H9 (cell line): ENCODE results near the gene SSH3. TPM values are rescaled to one million over a fixed set of nuclear protein-coding genes. Genes with fewer than 3 reads are reported as not detected.

ENCODE experiments used
- DNase-seq: peaks from one replicate; pipeline ENCODE4 v3.0.0-alpha.2; 2017
- H2AFZ ChIP-seq: one replicate; pipeline ENCODE4 v1.6.1; 2013; ENCODE audit warnings: mild to moderate bottlenecking, low read length, control low read depth, moderate library complexity
- H2AK5ac ChIP-seq: 2 replicates; pipeline ENCODE4 v1.6.1; 2013; ENCODE audit warnings: low read length, control low read depth, mixed read lengths; ENCODE audit not compliant: insufficient read length
- H2BK120ac ChIP-seq: one replicate; pipeline ENCODE4 v1.6.1; 2013; ENCODE audit warnings: low read depth, mild to moderate bottlenecking, low read length, control low read depth, inconsistent platforms; ENCODE audit not compliant: poor library complexity, severe bottlenecking
- H2BK12ac ChIP-seq: 2 replicates; pipeline ENCODE4 v1.6.1; 2013; ENCODE audit warnings: low read length, control low read depth, mixed read lengths, low read depth; ENCODE audit not compliant: insufficient read length
- H2BK15ac ChIP-seq: 2 replicates; pipeline ENCODE4 v1.6.1; 2013; ENCODE audit warnings: low read depth, low read length, control low read depth
- H2BK20ac ChIP-seq: one replicate; pipeline ENCODE4 v1.6.1; 2013; ENCODE audit warnings: low read depth, mild to moderate bottlenecking, low read length, control low read depth, inconsistent platforms; ENCODE audit not compliant: poor library complexity, severe bottlenecking
- H2BK5ac ChIP-seq: 2 replicates; pipeline ENCODE4 v1.6.1; 2013; ENCODE audit warnings: low read length, control low read depth, mixed read lengths; ENCODE audit not compliant: insufficient read length
- H3K14ac ChIP-seq: 2 replicates; pipeline ENCODE4 v1.6.1; 2013; ENCODE audit warnings: low read length, control low read depth; ENCODE audit not compliant: insufficient read depth
- H3K18ac ChIP-seq: 2 replicates; pipeline ENCODE4 v1.6.1; 2013; ENCODE audit warnings: low read depth, mild to moderate bottlenecking, mixed read lengths, low read length, control low read depth; ENCODE audit not compliant: insufficient read length
- H3K23ac ChIP-seq: 2 replicates; pipeline ENCODE4 v1.6.1; 2013; ENCODE audit warnings: low read length, control low read depth, mixed read lengths, low read depth; ENCODE audit not compliant: insufficient read length
- H3K23me2 ChIP-seq: 2 replicates; pipeline ENCODE4 v1.6.1; 2013; ENCODE audit warnings: low read depth, mild to moderate bottlenecking, mixed read lengths, low read length, control low read depth; ENCODE audit not compliant: insufficient read length, poor library complexity, severe bottlenecking
- H3K27ac ChIP-seq: 2 replicates; pipeline ENCODE4 v1.5.1; 2013; ENCODE audit warnings: low read length, control low read depth, mixed read lengths, low read depth; ENCODE audit not compliant: insufficient read length
- H3K27me3 ChIP-seq: 2 replicates; pipeline ENCODE4 v1.6.1; 2013; ENCODE audit warnings: low read length, control low read depth, inconsistent platforms; ENCODE audit not compliant: insufficient read depth
- H3K4ac ChIP-seq: 2 replicates; pipeline ENCODE4 v1.6.1; 2013; ENCODE audit warnings: low read depth, mild to moderate bottlenecking, control low read depth, inconsistent platforms, low read length, moderate library complexity
- H3K4me1 ChIP-seq: 2 replicates; pipeline ENCODE4 v1.6.1; 2013; ENCODE audit warnings: low read length, control low read depth, inconsistent platforms; ENCODE audit not compliant: insufficient read depth
- H3K4me2 ChIP-seq: 2 replicates; pipeline ENCODE4 v1.6.1; 2013; ENCODE audit warnings: low read length, control low read depth, mixed read lengths; ENCODE audit not compliant: insufficient read length, insufficient read depth
- H3K56ac ChIP-seq: 2 replicates; pipeline ENCODE4 v1.6.1; 2013; ENCODE audit warnings: low read depth, mild to moderate bottlenecking, mixed read lengths, low read length, control low read depth; ENCODE audit not compliant: insufficient read length
- H3K79me1 ChIP-seq: 2 replicates; pipeline ENCODE4 v1.6.1; 2013; ENCODE audit warnings: low read depth, mild to moderate bottlenecking, moderate library complexity, low read length, control low read depth, inconsistent platforms; ENCODE audit not compliant: insufficient read depth, poor library complexity, severe bottlenecking
- H3K79me2 ChIP-seq: 2 replicates; pipeline ENCODE4 v1.6.1; 2013; ENCODE audit warnings: low read length, control low read depth, inconsistent platforms; ENCODE audit not compliant: insufficient read depth
- H3K9ac ChIP-seq: 2 replicates; pipeline ENCODE4 v1.6.1; 2013; ENCODE audit warnings: low read length, control low read depth, mixed read lengths; ENCODE audit not compliant: insufficient read length; ENCODE audit errors: extremely low read depth
- H3K9me3 ChIP-seq: one replicate; pipeline ENCODE4 v1.6.1; 2013; ENCODE audit warnings: low read depth, low read length, inconsistent platforms; ENCODE audit not compliant: control insufficient read depth
- H3T11ph ChIP-seq: one replicate; pipeline ENCODE4 v1.6.1; 2013; ENCODE audit warnings: mild to moderate bottlenecking, low read length, control low read depth, inconsistent platforms
- H4K20me1 ChIP-seq: one replicate; pipeline ENCODE4 v1.6.1; 2013; ENCODE audit not compliant: control insufficient read depth, insufficient read length, insufficient read depth
- H4K5ac ChIP-seq: 2 replicates; pipeline ENCODE4 v1.6.1; 2013; ENCODE audit warnings: low read depth, mild to moderate bottlenecking, mixed read lengths, low read length, control low read depth; ENCODE audit not compliant: insufficient read length
- H4K8ac ChIP-seq: replicated peaks from 2 replicates; pipeline ENCODE4 v1.6.1; 2013; ENCODE audit warnings: low read length, control low read depth, mixed read lengths, low read depth; ENCODE audit not compliant: insufficient read length
- H4K91ac ChIP-seq: 2 replicates; pipeline ENCODE4 v1.6.1; 2013; ENCODE audit warnings: low read depth, mild to moderate bottlenecking, moderate library complexity, mixed read lengths, low read length, control low read depth; ENCODE audit not compliant: insufficient read length
- H3K27ac Mint-ChIP-seq, 3 experiments: 2 replicates in 2 of 3; 3 replicates in 1 of 3; pipeline ENCODE4 v1.8.0; 2020 to 2021; ENCODE audit warnings: mixed read lengths in 3 of 3, mild to moderate bottlenecking in 1 of 3, moderate library complexity in 1 of 3
- H3K27me3 Mint-ChIP-seq: 2 replicates; pipeline ENCODE4 v1.8.0; 2021; ENCODE audit warnings: low read depth, mild to moderate bottlenecking, moderate library complexity, mixed read lengths
- H3K36me3 Mint-ChIP-seq, 3 experiments: 2 replicates in 2 of 3; 3 replicates in 1 of 3; pipeline ENCODE4 v1.8.0; 2020 to 2021; ENCODE audit warnings: low read depth in 3 of 3, mixed read lengths in 3 of 3; ENCODE audit not compliant: insufficient read depth in 1 of 3
- H3K4me1 Mint-ChIP-seq, 2 experiments: 2 replicates each; pipeline ENCODE4 v1.8.0; 2020; ENCODE audit warnings: mixed read lengths in 2 of 2
- H3K4me3 Mint-ChIP-seq, 2 experiments: 2 replicates in 1 of 2; 3 replicates in 1 of 2; pipeline ENCODE4 v1.8.0; 2020 to 2021; ENCODE audit warnings: mild to moderate bottlenecking in 2 of 2, mixed read lengths in 2 of 2, moderate library complexity in 1 of 2
- H3K9me3 Mint-ChIP-seq, 2 experiments: 2 replicates in 1 of 2; 3 replicates in 1 of 2; pipeline ENCODE4 v1.8.0; 2020; ENCODE audit warnings: mild to moderate bottlenecking in 2 of 2, mixed read lengths in 2 of 2, moderate library complexity in 1 of 2
- WGBS: extraction: QIAGEN DNeasy Blood & Tissue Kit; methylation state at CpG from one replicate; pipeline ENCODE4 v1.1.7; 2013; ENCODE audit warnings: missing lambda C conversion rate, low lambda C conversion rate, mixed read lengths; ENCODE audit not compliant: insufficient read length; ENCODE audit errors: extremely low coverage; 5-methylcytosine and 5-hydroxymethylcytosine counted together
- total RNA-seq: library from RNA; stranded (reverse); gene quantifications from 2 replicates; pipeline ENCODE4 v1.2.1, GENCODE V29; 2021
- TF ChIP-seq, protein P1 (sequence below): fragments of 200-600 bp; sonication (generic); conservative IDR thresholded peaks from 3 replicates; pipeline ENCODE4 v1.8.0; 2021; ENCODE audit warnings: antibody characterized with exemption, mild to moderate bottlenecking

The SSH3 gene
- total RNA-seq, 1 experiment from 2014 or later = 42.2 TPM

DNA sequence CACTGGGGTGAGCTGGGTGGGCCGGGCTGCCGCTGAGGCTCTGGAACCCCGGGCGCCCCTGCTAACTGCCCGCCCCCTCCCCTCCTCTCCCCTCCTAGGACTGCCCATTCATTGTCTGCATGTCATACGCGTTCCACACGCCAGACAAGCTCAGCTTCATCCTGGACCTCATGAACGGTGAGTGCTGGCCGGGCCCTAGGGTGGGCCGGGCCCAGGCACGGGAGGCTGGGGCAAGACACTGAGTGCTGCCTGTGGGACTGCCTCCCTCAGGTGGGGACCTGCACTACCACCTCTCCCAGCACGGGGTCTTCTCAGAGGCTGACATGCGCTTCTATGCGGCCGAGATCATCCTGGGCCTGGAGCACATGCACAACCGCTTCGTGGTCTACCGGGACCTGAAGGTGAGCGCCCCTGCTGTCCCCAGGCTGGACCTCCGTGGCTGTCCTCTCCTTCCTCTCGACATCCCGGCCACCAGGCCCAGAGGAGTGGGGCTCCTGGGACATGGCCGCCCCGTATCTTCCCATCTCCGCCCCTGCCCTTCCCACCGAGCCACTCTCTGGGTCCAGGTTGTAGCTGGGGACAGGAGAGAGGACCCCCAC lies 21.7 kb upstream of the SSH3 start:
- H3K4me1 Mint-ChIP-seq = peaks cover 8 to 14% of the 10 kb centered on the region in 2 experiments
- Histone ChIP-seq H3K23ac (no peak overlapping the region), H3K23me2 (no peaks in the 10 kb centered on the region), H3K56ac (no peak overlapping the region), H2BK120ac (no peak overlapping the region), H3K14ac (no peak overlapping the region), H3K18ac (no peak overlapping the region), H3K27me3 (no peaks in the 10 kb centered on the region), H3K79me1 (no peaks in the 10 kb centered on the region), H3K4ac (no peak overlapping the region), H3T11ph (no peak overlapping the region), H4K5ac (no peak overlapping the region), H2AK5ac (no peak overlapping the region), H2BK5ac (no peak overlapping the region), H4K91ac (no peak overlapping the region), H4K20me1 (no peaks in the 10 kb centered on the region), H2AFZ (no peak overlapping the region), H3K27ac (no peak overlapping the region), H2BK20ac (no peak overlapping the region), H2BK15ac (no peak overlapping the region), H3K4me2 (no peak overlapping the region), H2BK12ac (no peak overlapping the region), H3K4me1 (peaks cover 2% of the 10 kb centered on the region; the same call in 1 of the 2 replicates), H3K9me3 (no peaks in the 10 kb centered on the region), H3K79me2 (no peaks in the 10 kb centered on the region), H4K8ac (no peak overlapping the region), H3K9ac (no peak overlapping the region)
- H3K9me3 Mint-ChIP-seq = no peaks in the 10 kb centered on the region
- H3K27ac Mint-ChIP-seq = no peak overlapping the region
- TF ChIP-seq, protein P1, sequence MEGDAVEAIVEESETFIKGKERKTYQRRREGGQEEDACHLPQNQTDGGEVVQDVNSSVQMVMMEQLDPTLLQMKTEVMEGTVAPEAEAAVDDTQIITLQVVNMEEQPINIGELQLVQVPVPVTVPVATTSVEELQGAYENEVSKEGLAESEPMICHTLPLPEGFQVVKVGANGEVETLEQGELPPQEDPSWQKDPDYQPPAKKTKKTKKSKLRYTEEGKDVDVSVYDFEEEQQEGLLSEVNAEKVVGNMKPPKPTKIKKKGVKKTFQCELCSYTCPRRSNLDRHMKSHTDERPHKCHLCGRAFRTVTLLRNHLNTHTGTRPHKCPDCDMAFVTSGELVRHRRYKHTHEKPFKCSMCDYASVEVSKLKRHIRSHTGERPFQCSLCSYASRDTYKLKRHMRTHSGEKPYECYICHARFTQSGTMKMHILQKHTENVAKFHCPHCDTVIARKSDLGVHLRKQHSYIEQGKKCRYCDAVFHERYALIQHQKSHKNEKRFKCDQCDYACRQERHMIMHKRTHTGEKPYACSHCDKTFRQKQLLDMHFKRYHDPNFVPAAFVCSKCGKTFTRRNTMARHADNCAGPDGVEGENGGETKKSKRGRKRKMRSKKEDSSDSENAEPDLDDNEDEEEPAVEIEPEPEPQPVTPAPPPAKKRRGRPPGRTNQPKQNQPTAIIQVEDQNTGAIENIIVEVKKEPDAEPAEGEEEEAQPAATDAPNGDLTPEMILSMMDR = no peak
- no peak overlapping the region for H3K4me3 Mint-ChIP-seq
- no peaks in the 10 kb centered on the region for H3K27me3 Mint-ChIP-seq
- WGBS = no CpG with 5 or more reads among the region's 27 CpGs
- H3K36me3 Mint-ChIP-seq = peaks cover 19 to 62% (median 55%) of the 10 kb centered on the region in 3 experiments; a peak in 6 of 7 replicates
- DNase-seq = no peak
